HepG2 (cell line): Measurements from ENCODE around the gene C6orf132. TPM values are rescaled to one million over a fixed set of nuclear protein-coding genes. Genes with fewer than 3 reads are reported as not detected.

Source experiments
- ATAC-seq: fragments of 200-7000 bp; cut with Tn5 transposase; 3 replicates; pipeline ENCODE4 v1.9.1; 2020; ENCODE audit warnings: mild to moderate bottlenecking, moderate library complexity
- BruUV-seq: library from RNA; stranded (reverse); fragments of 400-500 nt; replicated peaks from 2 replicates; lab custom pipeline; 2021; lab: Mats Ljungman, UMichigan
- CTCF ChIA-PET: fragments of 300-600 bp; formaldehyde crosslinking; extraction: SDS; loops from one replicate; lab custom pipeline; 2021; ENCODE audit warnings: low total read pairs, inconsistent platforms, low intra/inter-chr PET ratio; lab: Yijun Ruan, JAX
- POLR2A ChIA-PET: fragments of 350-600 bp; sonication (Branson Sonifier 250); formaldehyde crosslinking; loops from one replicate; lab custom pipeline; 2020; ENCODE audit warnings: antibody characterized with exemption, inconsistent platforms; lab: Yijun Ruan, JAX
- DNase-seq: peaks from one replicate; pipeline ENCODE4 v3.0.0-alpha.2; 2015; ENCODE audit warnings: low spot score
- FAIRE-seq: peaks from 3 replicates; lab custom pipeline; 2011; peaks lifted over from hg19 to GRCh38; lab: Jason Lieb, UNC
- H2AFZ ChIP-seq: one replicate; pipeline ENCODE4 v1.6.1; 2011; ENCODE audit warnings: low read length, inconsistent platforms
- H3K27ac ChIP-seq: fragments of 300-600 bp; 3 replicates; pipeline ENCODE4 v1.8.0; 2011; ENCODE audit warnings: mixed run types, mild to moderate bottlenecking, mixed read lengths, low read length, inconsistent platforms; ENCODE audit not compliant: insufficient read depth; ENCODE audit errors: extremely low read length
- H3K27me3 ChIP-seq, 2 experiments: fragments of 200-600 bp in 1 of 2; 2 replicates in 1 of 2; 3 replicates in 1 of 2; pipeline versions ENCODE4 v1.6.0 to v1.8.0; 2011; ENCODE audit warnings: low read length in 2 of 2, mild to moderate bottlenecking in 2 of 2, moderate library complexity in 2 of 2, inconsistent platforms in 1 of 2; ENCODE audit not compliant: insufficient read depth in 2 of 2, control insufficient read depth in 1 of 2
- H3K36me3 ChIP-seq, 2 experiments: fragments of 200-600 bp in 1 of 2; replicated peaks in 1 of 2; 2 replicates in 1 of 2; 3 replicates in 1 of 2; pipeline versions ENCODE4 v1.5.1 to v1.8.0; 2011; ENCODE audit warnings: low read length in 2 of 2, inconsistent platforms in 1 of 2; ENCODE audit not compliant: insufficient read depth in 2 of 2, control insufficient read depth in 1 of 2
- H3K4me1 ChIP-seq: 2 replicates; pipeline ENCODE4 v1.5.1; 2012; ENCODE audit warnings: low read length, inconsistent platforms; ENCODE audit not compliant: insufficient read depth
- H3K4me2 ChIP-seq: 2 replicates; pipeline ENCODE4 v1.6.0; 2011; ENCODE audit warnings: low read depth, low read length, inconsistent platforms
- H3K4me3 ChIP-seq, 3 experiments: fragments of 200-600 bp in 1 of 3; sonication (generic), shearing (Covaris generic) in 1 of 3; replicated peaks in 1 of 3; 2 replicates each; pipeline ENCODE4 v1.5.1; 2011 to 2016; ENCODE audit warnings: low read length in 3 of 3, inconsistent platforms in 2 of 3, low read depth in 2 of 3, mild to moderate bottlenecking in 2 of 3, control low read depth in 1 of 3, mixed read lengths in 1 of 3; ENCODE audit not compliant: insufficient read depth in 1 of 3
- H3K79me2 ChIP-seq: one replicate; pipeline ENCODE4 v1.6.1; 2011; ENCODE audit warnings: low read length, inconsistent platforms; ENCODE audit not compliant: insufficient read depth
- H3K9ac ChIP-seq: 2 replicates; pipeline ENCODE4 v1.6.0; 2011; ENCODE audit warnings: mild to moderate bottlenecking, low read depth, low read length, inconsistent platforms; ENCODE audit not compliant: insufficient read depth
- H3K9me3 ChIP-seq: 2 replicates; pipeline ENCODE4 v1.5.1; 2012; ENCODE audit warnings: mild to moderate bottlenecking, low read length
- H4K20me1 ChIP-seq: 2 replicates; pipeline ENCODE4 v1.6.0; 2011; ENCODE audit warnings: inconsistent platforms, mild to moderate bottlenecking, low read length, moderate library complexity; ENCODE audit not compliant: insufficient read depth
- FUBP1 ChIP-seq: sonication (generic); formaldehyde crosslinking; IDR thresholded peaks from 2 replicates; pipeline ENCODE4 v1.5.1; 2020; ENCODE audit warnings: missing genetic modification reagents, mild to moderate bottlenecking, borderline replicate concordance
- HIC2 ChIP-seq: sonication (generic); formaldehyde crosslinking; IDR thresholded peaks from 2 replicates; pipeline ENCODE4 v1.9.0; 2022; ENCODE audit warnings: low read depth, missing genetic modification reagents
- KAT7 ChIP-seq: IDR thresholded peaks from 2 replicates; pipeline ENCODE4 v1.6.1; 2018; ENCODE audit warnings: borderline replicate concordance, missing compliant biosample characterization
- MLX ChIP-seq: IDR thresholded peaks from 2 replicates; pipeline ENCODE4 v1.6.1; 2016
- NFE2L1 ChIP-seq: sonication (generic); formaldehyde crosslinking; IDR thresholded peaks from 2 replicates; pipeline ENCODE4 v1.4.0; 2020; ENCODE audit warnings: missing genetic modification reagents, mild to moderate bottlenecking, borderline replicate concordance
- NR2F1 ChIP-seq, 2 experiments: fragments of 450-650 bp in 1 of 2; formaldehyde crosslinking in 1 of 2; IDR thresholded peaks; 2 replicates each; pipeline versions ENCODE4 v1.5.0 to v1.6.1; 2016 to 2020; ENCODE audit warnings: mild to moderate bottlenecking in 1 of 2, missing compliant biosample characterization in 1 of 2, missing genetic modification reagents in 1 of 2, moderate library complexity in 1 of 2
- SOX13 ChIP-seq, 3 experiments: fragments of 450-650 bp in 1 of 3; sonication (generic) in 1 of 3; formaldehyde crosslinking in 1 of 3; IDR thresholded peaks in 2 of 3; conservative IDR thresholded peaks in 1 of 3; 2 replicates each; pipeline versions ENCODE4 v1.5.0 to v1.6.1; 2016 to 2020; ENCODE audit warnings: antibody characterized with exemption in 1 of 3, mild to moderate bottlenecking in 1 of 3, missing compliant biosample characterization in 1 of 3, missing genetic modification reagents in 1 of 3, moderate library complexity in 1 of 3
- ZNF512B ChIP-seq: sonication (generic); formaldehyde crosslinking; IDR thresholded peaks from 2 replicates; pipeline ENCODE4 v1.5.1; 2020; ENCODE audit warnings: missing genetic modification reagents, mild to moderate bottlenecking, borderline replicate concordance
- ZNF678 ChIP-seq: sonication (generic); formaldehyde crosslinking; IDR thresholded peaks from 2 replicates; pipeline ENCODE4 v1.4.0; 2020; ENCODE audit warnings: mild to moderate bottlenecking, missing genetic modification reagents
- ZNF891 ChIP-seq: sonication (generic); formaldehyde crosslinking; IDR thresholded peaks from 2 replicates; pipeline ENCODE4 v1.5.0; 2020; ENCODE audit warnings: mild to moderate bottlenecking, missing genetic modification reagents
- ZXDC ChIP-seq: sonication (generic); formaldehyde crosslinking; IDR thresholded peaks from 2 replicates; pipeline ENCODE4 v1.5.0; 2020; ENCODE audit warnings: mild to moderate bottlenecking, missing genetic modification reagents
- WGBS: methylation state at CpG from one replicate; pipeline ENCODE4 v1.1.6; 2017; ENCODE audit warnings: low lambda C conversion rate; 5-methylcytosine and 5-hydroxymethylcytosine counted together
- in situ Hi-C: cut with HindIII; loops from 2 replicates; pipeline ENCODE4 v1.10.0; 2017; ENCODE audit warnings: low pct_unique_long_range_greater_than_20kb; ENCODE audit not compliant: extremely low pct_ligation_motif_present
- intact Hi-C: fragments of 100-400 bp; cut with micrococcal nuclease; formaldehyde crosslinking; loops from one replicate; pipeline ENCODE4 v1.10.0; 2022; ENCODE audit not compliant: unreplicated experiment
- polyA plus RNA-seq, 8 experiments: library from polyadenylated mRNA; depleted of rRNA in 3 of 8; stranded (reverse) in 7 of 8; unstranded in 1 of 8; fragments of >200 nt; fragmentation: Illumina TruSeq in 4 of 8; extraction: Trizol in 4 of 8; gene quantifications; 2 replicates each; pipeline versions ENCODE4 v1.2.1 to v1.2.3, GENCODE V29; 2011 to 2016; ENCODE audit warnings: low read depth in 4 of 8, missing spikeins in 1 of 8, mixed read lengths in 1 of 8; ENCODE audit not compliant: insufficient read depth in 1 of 8
- total RNA-seq, 5 experiments: library from RNA; depleted of rRNA; stranded (reverse); fragments of >200 nt; fragmentation: Illumina TruSeq; extraction: Trizol; gene quantifications; 2 replicates each; pipeline ENCODE4 v1.2.3, GENCODE V29; 2016; ENCODE audit warnings: low read depth in 1 of 5

C6orf132 gene
- total and polyA plus RNA-seq, 2 of the 13 experiments (the other 11 are each of a cell fraction or from before 2014, with no cell fraction given): 0.78 to 3.0 TPM

- TF ChIP-seq NFE2L1 (CRISPR knock-in tag) (no peak), SOX13 (IDR thresholded peaks at IDR 0.05) (no peak), SOX13 (CRISPR knock-in tag; conservative IDR thresholded peaks at IDR 0.05 in 1 of 2, IDR thresholded peaks at IDR 0.05 in 1 of 2) (no peak), ZNF891 (CRISPR knock-in tag) (no peak), MLX (CRISPR knock-in tag) (no peak), NR2F1 (CRISPR knock-in tag; IDR thresholded peaks at IDR 0.05) (no peak), KAT7 (no peak), ZNF678 (CRISPR knock-in tag) (no peak)
Observed at GRCh38 chr6:42159431-42160024, 17.1 kb upstream of the C6orf132 start (continued).

- ATAC-seq (no peak), DNase-seq (no peak), FAIRE-seq (no peak)
- Histone ChIP-seq H3K9me3 (no peaks in the 10 kb centered on the region), H4K20me1 (no peaks in the 10 kb centered on the region), H3K36me3 (no peaks in the 10 kb centered on the region), H3K4me2 (no peak overlapping the region), H3K27me3 (peaks cover 3 to 17% of the 10 kb centered on the region in 2 experiments; a peak in 3 of 5 replicates), H3K4me1 (peaks cover 33% of the 10 kb centered on the region), H3K4me3 (no peak overlapping the region), H3K79me2 (no peaks in the 10 kb centered on the region), H2AFZ (no peak overlapping the region), H3K9ac (no peak overlapping the region), H3K27ac (no peak overlapping the region)
- 9% methylated on average over 1 of the region's 2 CpGs for WGBS
- no TSS peak for BruUV-seq
- ChIA-PET POLR2A (no interaction called here), CTCF (no interaction called here)
- intact Hi-C loops (no loop called here), in situ Hi-C loops (no loop called here)
- TF ChIP-seq HIC2 (no peak), ZXDC (CRISPR knock-in tag) (no peak), ZNF512B (no peak), FUBP1 (CRISPR knock-in tag) (no peak)
Observed at GRCh38 chr6:42158631-42159030, 16.2 kb upstream of the C6orf132 start.
